Transverse colon (tissue), 4 donors: ENCODE measurements around the gene CBLL1. TPM values are rescaled to one million over a fixed set of nuclear protein-coding genes. Genes with fewer than 3 reads are reported as not detected.

Experiments
- DNase-seq: peaks from one replicate; pipeline ENCODE4 v3.0.0-alpha.2; 2019
- H3K27ac ChIP-seq, 4 donors: fragments of 200-600 bp; sonication (generic); 2 replicates each; pipeline ENCODE4 v1.5.1; 2016 to 2018; ENCODE audit warnings: inconsistent platforms in 4 of 4
- H3K27me3 ChIP-seq: fragments of 200-600 bp; sonication (generic); 2 replicates; pipeline ENCODE4 v1.5.1; 2017; ENCODE audit warnings: inconsistent platforms
- H3K36me3 ChIP-seq, 4 donors: fragments of 200-600 bp; sonication (generic); 2 replicates each; pipeline ENCODE4 v1.5.1; 2017 to 2019; ENCODE audit warnings: inconsistent platforms in 4 of 4
- H3K4me1 ChIP-seq, 4 donors: fragments of 200-600 bp; sonication (generic); 2 replicates each; pipeline ENCODE4 v1.5.1; 2017 to 2020; ENCODE audit warnings: inconsistent platforms in 4 of 4
- H3K4me3 ChIP-seq, 4 donors: fragments of 200-600 bp; sonication (generic); 1 replicate in 1 of 4; 2 replicates in 3 of 4; pipeline versions ENCODE4 v1.5.1 to v1.6.1; 2017 to 2019; ENCODE audit warnings: inconsistent platforms in 4 of 4
- H3K9me3 ChIP-seq, 2 donors: fragments of 200-600 bp; sonication (generic); 2 replicates each; pipeline ENCODE4 v1.5.1; 2017 to 2019; ENCODE audit warnings: inconsistent platforms in 2 of 2
- EP300 ChIP-seq: sonication (generic); formaldehyde crosslinking; IDR thresholded peaks from one replicate; pipeline ENCODE4 v1.6.1; 2017; ENCODE audit warnings: antibody characterized with exemption, low read depth
- POLR2A ChIP-seq: fragments of 450-650 bp; IDR thresholded peaks from one replicate; pipeline ENCODE4 v1.6.1; 2016; ENCODE audit warnings: antibody characterized with exemption, mild to moderate bottlenecking, moderate library complexity
- POLR2AphosphoS5 ChIP-seq, 3 donors: sonication (generic); formaldehyde crosslinking; IDR thresholded peaks; one replicate each; pipeline ENCODE4 v1.6.1; 2016; ENCODE audit warnings: antibody characterized with exemption in 3 of 3
- WGBS, 2 donors: methylation state at CpG; one replicate each; pipeline ENCODE4 v1.1.5; 2018; ENCODE audit warnings: low coverage in 1 of 2; 5-methylcytosine and 5-hydroxymethylcytosine counted together
- in situ Hi-C, 4 donors: fragments of 200-750 bp; cut with MboI; loops; one replicate each; pipeline versions ENCODE4 v1.15.0 to v1.15.1; 2017; ENCODE audit warnings: low sequenced_read_pairs in 3 of 4, low pct_ligation_motif_present in 1 of 4, low pct_unique_long_range_greater_than_20kb in 1 of 4
- intact Hi-C: fragments of 100-400 bp; cut with DNase I; formaldehyde crosslinking; loops from one replicate; pipeline ENCODE4 v1.15.1; 2023; ENCODE audit warnings: low total_unique reads
- total RNA-seq, 4 donors: library from RNA; depleted of rRNA; stranded (reverse); fragments of >200 nt; gene quantifications; one replicate each; pipeline ENCODE4 v1.1.0, GENCODE V29; 2016
- TF ChIP-seq, protein P1 (sequence below), 5 experiments: fragments of 200-600 bp in 3 of 5; fragments of 450-650 bp in 2 of 5; sonication (generic) in 3 of 5; IDR thresholded peaks; 1 replicate in 2 of 5; 2 replicates in 3 of 5; pipeline ENCODE4 v1.5.1; 2016 to 2017; ENCODE audit warnings: antibody characterized with exemption in 5 of 5, inconsistent platforms in 3 of 5, mild to moderate bottlenecking in 2 of 5, moderate library complexity in 1 of 5

Gene CBLL1
- total RNA-seq, 4 donors from 2014 or later, result 30.6 to 53.9 (median 38.8) TPM

- peaks cover 19 to 41% (median 28%) of the 10 kb centered on the region in 4 donors for H3K4me1 ChIP-seq
- 15 to 67% methylated on average over 6 to 29 of the region's 29 CpGs for WGBS, 2 donors
- peak overlapping the region; percentile 93 to 96 (median 94) for H3K27ac ChIP-seq
- TF ChIP-seq POLR2AphosphoS5 (IDR thresholded peaks at IDR 0.05) (no peak), POLR2A (no peak), EP300 (no peak)
- TF ChIP-seq, protein P1, sequence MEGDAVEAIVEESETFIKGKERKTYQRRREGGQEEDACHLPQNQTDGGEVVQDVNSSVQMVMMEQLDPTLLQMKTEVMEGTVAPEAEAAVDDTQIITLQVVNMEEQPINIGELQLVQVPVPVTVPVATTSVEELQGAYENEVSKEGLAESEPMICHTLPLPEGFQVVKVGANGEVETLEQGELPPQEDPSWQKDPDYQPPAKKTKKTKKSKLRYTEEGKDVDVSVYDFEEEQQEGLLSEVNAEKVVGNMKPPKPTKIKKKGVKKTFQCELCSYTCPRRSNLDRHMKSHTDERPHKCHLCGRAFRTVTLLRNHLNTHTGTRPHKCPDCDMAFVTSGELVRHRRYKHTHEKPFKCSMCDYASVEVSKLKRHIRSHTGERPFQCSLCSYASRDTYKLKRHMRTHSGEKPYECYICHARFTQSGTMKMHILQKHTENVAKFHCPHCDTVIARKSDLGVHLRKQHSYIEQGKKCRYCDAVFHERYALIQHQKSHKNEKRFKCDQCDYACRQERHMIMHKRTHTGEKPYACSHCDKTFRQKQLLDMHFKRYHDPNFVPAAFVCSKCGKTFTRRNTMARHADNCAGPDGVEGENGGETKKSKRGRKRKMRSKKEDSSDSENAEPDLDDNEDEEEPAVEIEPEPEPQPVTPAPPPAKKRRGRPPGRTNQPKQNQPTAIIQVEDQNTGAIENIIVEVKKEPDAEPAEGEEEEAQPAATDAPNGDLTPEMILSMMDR (IDR thresholded peaks at IDR 0.05), result no peak
- H3K36me3 ChIP-seq, result no peaks in the 10 kb centered on the region
- H3K4me3 ChIP-seq, result peak overlapping the region; percentile 16 to 79 (median 63)
- intact Hi-C loops, result loop anchor here (1.0 kb wide), 1 partner anchor 136 kb away; no protein-coding TSS in a partner anchor
- no peaks in the 10 kb centered on the region for H3K27me3 ChIP-seq
- peak; percentile 63 for DNase-seq
- no peaks in the 10 kb centered on the region for H3K9me3 ChIP-seq
- in situ Hi-C loops, result loop anchor here (10.0 to 25.0 kb wide), 5 partner anchors 132 to 556 kb away; partner anchors contain the start of genes COG5 (in 2 of the 4), DUS4L (in 2 of the 4), LAMB4 (in 2 of the 4) and DLD (in 1 of the 4)
These were observed 1.0 kb upstream of the CBLL1 start for GRCh38 chr7:107742678-107743566.

DNA sequence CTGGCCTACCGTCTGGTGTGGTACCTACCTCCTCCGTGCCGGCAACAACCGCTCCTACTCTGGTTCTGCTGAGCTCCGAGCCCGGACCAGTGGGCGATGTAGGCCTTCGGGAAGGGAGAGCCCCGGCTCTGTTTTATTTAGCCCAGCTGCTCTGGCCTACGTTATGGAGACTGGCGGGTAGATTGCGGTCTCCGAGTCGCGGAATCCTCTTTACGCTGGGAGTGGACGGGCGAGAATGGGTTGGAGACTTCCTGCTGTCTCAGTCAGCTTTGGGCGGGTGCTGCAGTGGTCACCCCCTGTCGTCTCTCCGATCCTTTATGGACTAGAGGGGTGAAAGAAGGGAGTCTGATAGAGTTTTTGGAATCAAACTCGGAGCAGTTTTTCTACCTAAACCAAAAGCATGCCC lies 406 bp downstream of the CBLL1 start:
- no peaks in the 10 kb centered on the region for H3K27me3 ChIP-seq
- H3K36me3 ChIP-seq, result peaks cover 0 to 3% (median under 1%) of the 10 kb centered on the region in 4 donors
- H3K27ac ChIP-seq, result peak overlapping the region; percentile 93 to 96 (median 94)
- intact Hi-C loops, result no loop called here
- H3K4me1 ChIP-seq, result peaks cover 19 to 51% (median 30%) of the 10 kb centered on the region in 4 donors
- peak overlapping the region; percentile 59 to 84 (median 73) for H3K4me3 ChIP-seq
- no peak for TF ChIP-seq POLR2A
- no peak for TF ChIP-seq EP300
- no peak for TF ChIP-seq POLR2AphosphoS5 (IDR thresholded peaks at IDR 0.05)
- TF ChIP-seq, protein P1 (IDR thresholded peaks at IDR 0.05), result no peak
- in situ Hi-C loops, result loop anchor here (10.0 to 25.0 kb wide), 5 partner anchors 130 to 557 kb away; partner anchors contain the start of genes COG5 (in 2 of the 4), DUS4L (in 2 of the 4), LAMB4 (in 2 of the 4) and DLD (in 1 of the 4)
- WGBS, 2 donors, result 0% methylated on average over 4 to 22 of the region's 22 CpGs
- H3K9me3 ChIP-seq, result no peaks in the 10 kb centered on the region
- no peak for DNase-seq

DNA sequence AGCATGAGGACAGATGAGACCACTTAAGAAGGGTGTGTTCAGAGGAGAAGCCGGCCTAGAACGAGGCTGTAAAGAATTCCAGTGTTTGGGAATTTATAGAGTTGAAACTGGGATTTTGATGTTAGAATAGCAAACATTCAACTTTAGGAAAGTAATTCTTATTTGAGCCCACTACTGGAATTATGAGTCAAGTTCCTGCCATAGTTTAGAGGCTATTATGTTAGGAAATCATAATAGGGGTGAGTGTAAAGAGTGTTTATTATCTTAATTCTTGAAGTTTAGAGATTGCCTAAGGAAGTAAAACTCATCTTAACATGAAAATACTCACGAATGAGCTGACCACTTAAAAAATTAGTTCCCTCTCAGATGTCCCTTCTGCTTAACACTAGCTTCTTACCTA lies 2.1 kb downstream of the CBLL1 start:
- peaks cover 0 to 17% (median 8%) of the 10 kb centered on the region in 4 donors for H3K36me3 ChIP-seq
- WGBS, 2 donors, result 55 to 63% methylated on average over 3 of the region's 3 CpGs
- H3K4me3 ChIP-seq, result peak overlapping the region in 1 of 4 donors; percentile 79
- peaks cover 19 to 51% (median 30%) of the 10 kb centered on the region in 4 donors for H3K4me1 ChIP-seq
- H3K9me3 ChIP-seq, result no peaks in the 10 kb centered on the region
- TF ChIP-seq EP300, result no peak
- no peak for TF ChIP-seq POLR2AphosphoS5 (IDR thresholded peaks at IDR 0.05)
- TF ChIP-seq POLR2A, result no peak
- TF ChIP-seq, protein P1 (IDR thresholded peaks at IDR 0.05), result no peak
- no peaks in the 10 kb centered on the region for H3K27me3 ChIP-seq
- DNase-seq, result no peak
- in situ Hi-C loops (loop anchor here (5.0 to 25.0 kb wide), 6 partner anchors 129 to 559 kb away; partner anchors contain the start of genes COG5 (in 2 of the 4), DUS4L (in 2 of the 4), LAMB4 (in 2 of the 4) and DLD (in 1 of the 4)), intact Hi-C loops (no loop called here)
- H3K27ac ChIP-seq, result no peak overlapping the region

- no peak for DNase-seq
- H3K4me3 ChIP-seq, result no peak overlapping the region
- 93% methylated on average over 7 of the region's 7 CpGs; no CpG with 5 or more reads in 1 of the 2 donors for WGBS, 2 donors
- peaks cover under 1 to 26% (median 10%) of the 10 kb centered on the region in 4 donors for H3K4me1 ChIP-seq
- H3K27ac ChIP-seq, result no peak overlapping the region
- H3K9me3 ChIP-seq, result no peaks in the 10 kb centered on the region
- H3K27me3 ChIP-seq, result no peaks in the 10 kb centered on the region
- peaks cover 0 to 61% (median 21%) of the 10 kb centered on the region in 4 donors for H3K36me3 ChIP-seq
- intact Hi-C loops, result no loop called here
- in situ Hi-C loops, result no loop called here
- TF ChIP-seq, protein P1 (IDR thresholded peaks at IDR 0.05), result no peak
- no peak for TF ChIP-seq EP300
- TF ChIP-seq POLR2A, result no peak
- no peak for TF ChIP-seq POLR2AphosphoS5 (IDR thresholded peaks at IDR 0.05)
These were observed 7.2 kb downstream of the CBLL1 start for GRCh38 chr7:107751113-107751512.
